GM23338 (cell line): Measurements from ENCODE around the gene OASL. TPM values are rescaled to one million over a fixed set of nuclear protein-coding genes. Genes with fewer than 3 reads are reported as not detected.
A peak's percentile ranks its signal among the peaks of the same experiment; 100 is the strongest.

ENCODE experiments used
- ATAC-seq: fragments of 200-7000 bp; cut with Tn5 transposase; 3 replicates; pipeline ENCODE4 v1.9.1; 2020
- DNase-seq: peaks from one replicate; pipeline ENCODE4 v3.0.0-alpha.2; 2015; ENCODE audit warnings: low spot score
- H2AFZ ChIP-seq: fragments of 200-600 bp; sonication (generic); 2 replicates; pipeline ENCODE4 v1.8.0; 2016; ENCODE audit warnings: antibody characterized with exemption, mild to moderate bottlenecking, moderate library complexity
- H3F3A ChIP-seq: fragments of 200-600 bp; sonication (generic); replicated peaks from 2 replicates; pipeline ENCODE4 v1.8.0; 2017; ENCODE audit warnings: antibody characterized with exemption, mixed run types, low read depth
- H3K27ac ChIP-seq: fragments of 200-600 bp; sonication (generic); 2 replicates; pipeline ENCODE4 v1.6.1; 2016; ENCODE audit warnings: low read depth
- H3K27me3 ChIP-seq: fragments of 200-600 bp; sonication (generic); 2 replicates; pipeline ENCODE4 v1.8.0; 2016; ENCODE audit warnings: mild to moderate bottlenecking, mixed run types, moderate library complexity; ENCODE audit not compliant: insufficient read depth
- H3K36me3 ChIP-seq: fragments of 200-600 bp; sonication (generic); 2 replicates; pipeline ENCODE4 v1.8.0; 2016; ENCODE audit warnings: mild to moderate bottlenecking; ENCODE audit not compliant: insufficient read depth
- H3K4me1 ChIP-seq: fragments of 200-600 bp; sonication (generic); 2 replicates; pipeline ENCODE4 v1.8.0; 2016; ENCODE audit warnings: mild to moderate bottlenecking, moderate library complexity; ENCODE audit not compliant: insufficient read depth
- H3K4me2 ChIP-seq: fragments of 200-600 bp; sonication (generic); 2 replicates; pipeline ENCODE4 v1.7.1; 2017; ENCODE audit warnings: mixed run types
- H3K4me3 ChIP-seq: fragments of 200-600 bp; sonication (generic); 2 replicates; pipeline ENCODE4 v1.6.1; 2016; ENCODE audit warnings: mixed run types
- H3K79me2 ChIP-seq: fragments of 200-600 bp; sonication (generic); replicated peaks from 2 replicates; pipeline ENCODE4 v1.8.0; 2017; ENCODE audit warnings: mild to moderate bottlenecking; ENCODE audit not compliant: insufficient read depth
- H3K9me2 ChIP-seq: fragments of 200-600 bp; sonication (generic); 2 replicates; pipeline ENCODE4 v1.8.0; 2017; ENCODE audit not compliant: insufficient read depth
- H4K20me1 ChIP-seq: fragments of 200-600 bp; sonication (generic); replicated peaks from 2 replicates; pipeline ENCODE4 v1.8.0; 2017; ENCODE audit warnings: mild to moderate bottlenecking; ENCODE audit not compliant: insufficient read depth
- H3K27ac Mint-ChIP-seq: 2 replicates; pipeline ENCODE4 v1.8.0; 2020; ENCODE audit warnings: inconsistent platforms, mild to moderate bottlenecking, moderate library complexity, mixed read lengths
- H3K27me3 Mint-ChIP-seq: 3 replicates; pipeline ENCODE4 v1.8.0; 2022; ENCODE audit warnings: low read depth, mild to moderate bottlenecking, moderate library complexity, mixed read lengths, inconsistent platforms; ENCODE audit not compliant: insufficient read depth, poor library complexity
- H3K36me3 Mint-ChIP-seq: 3 replicates; pipeline ENCODE4 v1.8.0; 2021; ENCODE audit warnings: low read depth, mild to moderate bottlenecking, inconsistent platforms, moderate library complexity, mixed read lengths
- H3K4me1 Mint-ChIP-seq: 3 replicates; pipeline ENCODE4 v1.8.0; 2020; ENCODE audit warnings: mild to moderate bottlenecking, inconsistent platforms, mixed read lengths
- H3K4me3 Mint-ChIP-seq: 3 replicates; pipeline ENCODE4 v1.8.0; 2021; ENCODE audit warnings: moderate library complexity, mild to moderate bottlenecking, inconsistent platforms, mixed read lengths
- H3K9me3 Mint-ChIP-seq: 3 replicates; pipeline ENCODE4 v1.8.0; 2020; ENCODE audit warnings: moderate library complexity, mild to moderate bottlenecking, inconsistent platforms, mixed read lengths
- CREB1 ChIP-seq: fragments of 250-450 bp; sonication (Bioruptor Pico); IDR thresholded peaks from 2 replicates; pipeline ENCODE4 v1.5.0; 2020; ENCODE audit warnings: low read depth, mild to moderate bottlenecking, moderate library complexity
- EZH2 ChIP-seq: fragments of 200-600 bp; sonication (generic); IDR thresholded peaks from one replicate; pipeline ENCODE4 v1.8.0; 2017; ENCODE audit warnings: antibody characterized with exemption, mild to moderate bottlenecking, low read depth; ENCODE audit not compliant: unreplicated experiment
- EZH2phosphoT487 ChIP-seq: fragments of 200-600 bp; sonication (generic); IDR thresholded peaks from one replicate; pipeline ENCODE4 v1.8.1; 2018; ENCODE audit warnings: antibody characterized with exemption; ENCODE audit not compliant: unreplicated experiment
- polyA plus RNA-seq: library from polyadenylated mRNA; unstranded; fragments of >200 nt; fragmentation: Nextera tagmentation; extraction: Ambion mirVana; gene quantifications from 2 replicates; pipeline ENCODE4 v1.2.1, GENCODE V29; 2016
- total RNA-seq: library from RNA; depleted of rRNA; stranded (reverse); fragments of >200 nt; shearing (Covaris generic); gene quantifications from 2 replicates; pipeline ENCODE4 v1.2.3, GENCODE V29; 2014
- TF ChIP-seq, protein P1 (sequence below), 2 experiments: fragments of 200-600 bp in 1 of 2; sonication (generic) in 1 of 2; conservative IDR thresholded peaks; 2 replicates each; pipeline versions ENCODE4 v1.5.1 to v1.6.1; 2016 to 2017; ENCODE audit warnings: antibody characterized with exemption in 2 of 2, low read depth in 2 of 2, mild to moderate bottlenecking in 2 of 2, moderate library complexity in 1 of 2
- TF ChIP-seq, protein P2 (sequence below): IDR thresholded peaks from one replicate; pipeline ENCODE4 v1.6.1; 2018; ENCODE audit warnings: antibody characterized with exemption; ENCODE audit not compliant: unreplicated experiment

Gene OASL
- total and polyA plus RNA-seq, 2 experiments from 2014 or later, result not detected

GRCh38 chr12:121026274-121027045 lies 12.6 kb downstream of the OASL start:
- 0 out of 2 replicates have a peak overlapping the region, but pooled peaks have one; percentile 66 for H2AFZ ChIP-seq
- H4K20me1 ChIP-seq, result no peaks in the 10 kb centered on the region
- H3K27ac Mint-ChIP-seq, result no peak overlapping the region
- H3K4me1 Mint-ChIP-seq, result peaks cover 5% of the 10 kb centered on the region
- peaks cover 4% of the 10 kb centered on the region for H3K4me1 ChIP-seq
- H3K4me2 ChIP-seq, result no peak overlapping the region
- peak; percentile 77 for ATAC-seq
- no peaks in the 10 kb centered on the region; the same call in 1 of the 2 replicates for H3K9me2 ChIP-seq
- no peaks in the 10 kb centered on the region for H3F3A ChIP-seq
- H3K27ac ChIP-seq, result no peak overlapping the region
- TF ChIP-seq EZH2, result no peak
- TF ChIP-seq, protein P1, sequence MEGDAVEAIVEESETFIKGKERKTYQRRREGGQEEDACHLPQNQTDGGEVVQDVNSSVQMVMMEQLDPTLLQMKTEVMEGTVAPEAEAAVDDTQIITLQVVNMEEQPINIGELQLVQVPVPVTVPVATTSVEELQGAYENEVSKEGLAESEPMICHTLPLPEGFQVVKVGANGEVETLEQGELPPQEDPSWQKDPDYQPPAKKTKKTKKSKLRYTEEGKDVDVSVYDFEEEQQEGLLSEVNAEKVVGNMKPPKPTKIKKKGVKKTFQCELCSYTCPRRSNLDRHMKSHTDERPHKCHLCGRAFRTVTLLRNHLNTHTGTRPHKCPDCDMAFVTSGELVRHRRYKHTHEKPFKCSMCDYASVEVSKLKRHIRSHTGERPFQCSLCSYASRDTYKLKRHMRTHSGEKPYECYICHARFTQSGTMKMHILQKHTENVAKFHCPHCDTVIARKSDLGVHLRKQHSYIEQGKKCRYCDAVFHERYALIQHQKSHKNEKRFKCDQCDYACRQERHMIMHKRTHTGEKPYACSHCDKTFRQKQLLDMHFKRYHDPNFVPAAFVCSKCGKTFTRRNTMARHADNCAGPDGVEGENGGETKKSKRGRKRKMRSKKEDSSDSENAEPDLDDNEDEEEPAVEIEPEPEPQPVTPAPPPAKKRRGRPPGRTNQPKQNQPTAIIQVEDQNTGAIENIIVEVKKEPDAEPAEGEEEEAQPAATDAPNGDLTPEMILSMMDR (conservative IDR thresholded peaks at IDR 0.05; ENCODE audit: low read depth in 2 of 2), result peak; percentile 24 to 38
- no peaks in the 10 kb centered on the region for H3K79me2 ChIP-seq
- no peaks in the 10 kb centered on the region for H3K9me3 Mint-ChIP-seq
- no peaks in the 10 kb centered on the region for H3K36me3 Mint-ChIP-seq
- no peaks in the 10 kb centered on the region for H3K36me3 ChIP-seq
- H3K27me3 Mint-ChIP-seq, result peaks cover 12% of the 10 kb centered on the region
- H3K4me3 ChIP-seq, result no peak overlapping the region
- peak; percentile 43 for DNase-seq
- H3K4me3 Mint-ChIP-seq, result no peak overlapping the region
- H3K27me3 ChIP-seq, result no peaks in the 10 kb centered on the region

DNA sequence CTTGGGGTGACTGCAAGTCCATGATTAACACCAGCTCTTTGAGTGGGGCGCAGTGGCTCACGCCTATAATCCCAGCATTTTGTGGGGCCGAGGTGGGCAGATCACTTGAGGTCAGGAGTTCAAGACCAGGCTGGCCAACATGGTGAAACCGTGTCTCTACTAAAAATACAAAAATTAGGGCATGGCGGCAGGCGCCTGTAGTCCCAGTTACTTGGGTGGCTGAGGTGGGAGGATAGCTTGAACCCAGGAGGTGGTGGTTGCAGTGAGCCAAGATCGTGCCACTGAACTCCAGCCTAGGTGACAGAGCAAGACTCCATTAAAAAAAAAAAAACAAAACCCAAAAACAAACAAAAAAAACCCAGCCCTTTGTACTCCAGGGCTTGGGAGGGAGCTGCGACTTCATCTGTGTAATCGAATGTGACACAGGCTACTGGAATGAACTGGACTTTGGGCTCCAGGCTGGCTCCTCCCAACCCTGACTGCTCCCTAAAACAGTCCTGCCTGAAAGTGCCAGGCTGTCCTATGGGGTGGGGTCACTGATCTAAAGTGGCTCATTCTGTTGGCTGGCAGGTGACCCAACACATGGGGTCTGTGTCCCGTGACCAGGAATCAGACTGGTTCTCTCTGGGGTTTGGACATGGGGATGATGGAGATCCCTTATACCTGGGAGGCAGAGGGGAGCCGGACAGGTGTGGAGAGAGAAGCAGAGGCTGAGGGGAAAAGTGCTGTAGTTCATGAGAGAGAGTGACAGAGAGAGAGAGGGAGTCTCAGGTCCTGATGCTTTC lies 13.4 kb downstream of the OASL start:
- Histone ChIP-seq H3K4me1 (no peaks in the 10 kb centered on the region), H3K27me3 (no peaks in the 10 kb centered on the region), H3K4me2 (no peak overlapping the region), H2AFZ (peak overlapping the region; percentile 66; the same call in 1 of the 2 replicates), H3K27ac (no peak overlapping the region), H3K4me3 (no peak overlapping the region), H3K9me2 (no peaks in the 10 kb centered on the region; the same call in 1 of the 2 replicates), H3F3A (no peaks in the 10 kb centered on the region), H3K79me2 (no peaks in the 10 kb centered on the region), H3K36me3 (no peaks in the 10 kb centered on the region), H4K20me1 (no peaks in the 10 kb centered on the region)
- Mint-ChIP-seq H3K9me3 (no peaks in the 10 kb centered on the region), H3K4me3 (no peak overlapping the region), H3K36me3 (no peaks in the 10 kb centered on the region), H3K27me3 (peaks cover 12% of the 10 kb centered on the region), H3K4me1 (no peaks in the 10 kb centered on the region), H3K27ac (no peak overlapping the region)
- TF ChIP-seq CREB1 (CRISPR knock-in tag) (no peak), EZH2phosphoT487 (no peak), EZH2 (no peak)
- TF ChIP-seq, protein P2, sequence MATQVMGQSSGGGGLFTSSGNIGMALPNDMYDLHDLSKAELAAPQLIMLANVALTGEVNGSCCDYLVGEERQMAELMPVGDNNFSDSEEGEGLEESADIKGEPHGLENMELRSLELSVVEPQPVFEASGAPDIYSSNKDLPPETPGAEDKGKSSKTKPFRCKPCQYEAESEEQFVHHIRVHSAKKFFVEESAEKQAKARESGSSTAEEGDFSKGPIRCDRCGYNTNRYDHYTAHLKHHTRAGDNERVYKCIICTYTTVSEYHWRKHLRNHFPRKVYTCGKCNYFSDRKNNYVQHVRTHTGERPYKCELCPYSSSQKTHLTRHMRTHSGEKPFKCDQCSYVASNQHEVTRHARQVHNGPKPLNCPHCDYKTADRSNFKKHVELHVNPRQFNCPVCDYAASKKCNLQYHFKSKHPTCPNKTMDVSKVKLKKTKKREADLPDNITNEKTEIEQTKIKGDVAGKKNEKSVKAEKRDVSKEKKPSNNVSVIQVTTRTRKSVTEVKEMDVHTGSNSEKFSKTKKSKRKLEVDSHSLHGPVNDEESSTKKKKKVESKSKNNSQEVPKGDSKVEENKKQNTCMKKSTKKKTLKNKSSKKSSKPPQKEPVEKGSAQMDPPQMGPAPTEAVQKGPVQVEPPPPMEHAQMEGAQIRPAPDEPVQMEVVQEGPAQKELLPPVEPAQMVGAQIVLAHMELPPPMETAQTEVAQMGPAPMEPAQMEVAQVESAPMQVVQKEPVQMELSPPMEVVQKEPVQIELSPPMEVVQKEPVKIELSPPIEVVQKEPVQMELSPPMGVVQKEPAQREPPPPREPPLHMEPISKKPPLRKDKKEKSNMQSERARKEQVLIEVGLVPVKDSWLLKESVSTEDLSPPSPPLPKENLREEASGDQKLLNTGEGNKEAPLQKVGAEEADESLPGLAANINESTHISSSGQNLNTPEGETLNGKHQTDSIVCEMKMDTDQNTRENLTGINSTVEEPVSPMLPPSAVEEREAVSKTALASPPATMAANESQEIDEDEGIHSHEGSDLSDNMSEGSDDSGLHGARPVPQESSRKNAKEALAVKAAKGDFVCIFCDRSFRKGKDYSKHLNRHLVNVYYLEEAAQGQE, result no peak
- DNase-seq (no peak), ATAC-seq (no peak)
